NCI-H146 treated with DMSO at 0.1 percent for 48 hours (cell line): ENCODE measurements around the gene KCNMB2.
"Not testable (repeated sequence)": the region's sequence is repeated elsewhere in the genome, so short reads cannot be mapped to it uniquely, and the experiment has no call there.

Source experiments
- DNase-seq: peaks from one replicate; lab custom pipeline; 2025; ENCODE audit not compliant: unreplicated experiment; lab: John Stamatoyannopoulos, UW

KCNMB2 gene

GRCh38 chr3:178850450-178851190, 314.4 kb downstream of the KCNMB2 start:
- no peak for DNase-seq

GRCh38 chr3:178851564-178851963, 315.3 kb downstream of the KCNMB2 start:
- no peak for DNase-seq

DNA sequence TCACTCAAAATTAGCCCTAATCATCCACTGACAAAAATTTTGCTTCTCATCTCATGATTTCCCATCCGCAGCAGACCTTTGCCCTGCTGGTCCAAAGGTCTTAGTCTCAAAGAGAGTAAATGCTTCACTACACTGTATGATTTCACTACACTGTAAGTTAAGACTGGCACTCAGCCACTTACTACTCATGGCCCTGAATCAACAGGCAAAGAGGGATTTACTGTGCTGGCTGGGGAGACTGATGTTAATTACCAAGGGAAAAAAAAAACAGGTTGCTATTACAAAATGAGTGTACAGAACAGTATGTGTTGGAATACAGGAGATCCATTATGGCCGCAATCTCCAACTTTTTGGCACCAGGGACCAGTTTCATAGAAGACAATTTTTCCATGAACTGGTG, 320.6 kb downstream of the KCNMB2 start:
- DNase-seq: no peak

DNA sequence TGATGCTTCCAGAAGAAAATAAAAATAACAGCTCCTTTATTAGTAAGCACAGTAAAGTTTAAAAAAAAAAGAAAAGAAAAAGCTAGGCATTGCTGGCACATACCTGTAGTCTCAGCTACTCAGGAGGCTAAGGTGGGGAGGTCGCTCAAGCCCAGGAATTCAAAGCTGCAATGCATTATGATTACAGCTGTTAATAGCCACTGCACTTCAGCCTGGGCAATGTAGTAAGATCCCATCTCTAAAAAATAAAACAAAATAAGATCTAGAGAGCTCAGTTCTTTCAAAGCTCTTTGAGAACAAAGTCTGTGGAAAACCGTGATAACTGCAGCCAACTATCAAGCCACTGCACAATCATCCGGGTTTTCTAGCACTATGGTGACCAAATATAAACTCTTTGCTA, 323.1 kb downstream of the KCNMB2 start:
- DNase-seq: no peak

- DNase-seq: not testable (repeated sequence)
These were observed 323.7 kb downstream of the KCNMB2 start for GRCh38 chr3:178859900-178860436.

GRCh38 chr3:178868681-178869080, 332.4 kb downstream of the KCNMB2 start:
- DNase-seq: no peak

DNA sequence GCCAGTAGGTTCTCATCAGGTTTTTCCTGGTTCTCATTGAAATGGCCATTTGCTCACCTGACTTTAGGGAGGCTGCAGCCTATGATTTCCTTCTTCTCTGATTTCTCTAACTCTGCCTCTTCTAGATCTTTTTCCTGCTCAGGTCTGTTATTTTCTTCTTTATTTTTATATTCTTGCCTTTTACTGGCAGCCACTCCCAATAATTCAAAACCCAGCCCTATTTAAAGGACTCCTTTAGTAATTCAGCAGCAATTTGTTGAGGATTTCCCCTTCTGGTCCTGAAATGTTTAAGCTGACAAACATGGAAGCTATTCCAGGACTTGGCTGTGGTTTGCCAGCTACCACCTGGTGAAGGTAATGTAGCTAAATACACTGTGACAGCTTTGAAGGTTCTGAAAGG, 333.8 kb downstream of the KCNMB2 start:
- no peak for DNase-seq

- no peak for DNase-seq
These were observed 338.9 kb downstream of the KCNMB2 start for GRCh38 chr3:178875157-178875556.

GRCh38 chr3:178875836-178876235, 339.6 kb downstream of the KCNMB2 start:
- DNase-seq: no peak

GRCh38 chr3:178880274-178880673, 344.0 kb downstream of the KCNMB2 start:
- peak; percentile 23 for DNase-seq
